Measurements from ENCODE around the gene NAGLU.

- TF ChIP-seq RAD21 (CRISPR knock-in tag; IDR thresholded peaks at IDR 0.05) (no peak), FOXK2 (IDR thresholded peaks at IDR 0.05) (no peak), TCF7L2 (IDR thresholded peaks at IDR 0.05; ENCODE audit: low read depth, low read length) (no peak), RELA (CRISPR knock-in tag; IDR thresholded peaks at IDR 0.05) (no peak), REPIN1 (CRISPR knock-in tag; IDR thresholded peaks at IDR 0.05; ENCODE audit: borderline replicate concordance, low read depth) (no peak), CTCF (CRISPR knock-in tag; IDR thresholded peaks at IDR 0.05) (no peak)
Measured at GRCh38 chr17:42566215-42566882, 30.3 kb downstream of the NAGLU start.

All from HepG2 (cell line).